Upper lobe of right lung (tissue), 1 donor: Measurements from ENCODE around the gene AGR2. TPM values are rescaled to one million over a fixed set of nuclear protein-coding genes. Genes with fewer than 3 reads are reported as not detected.

Experiments
- ATAC-seq: fragments of 200-7000 bp; cut with Tn5 transposase; one replicate; pipeline ENCODE4 v1.9.1; 2020; ENCODE audit warnings: mild to moderate bottlenecking, moderate library complexity
- DNase-seq: peaks from one replicate; pipeline ENCODE4 v3.0.0-alpha.2; 2020
- H3K27ac ChIP-seq: fragments of 200-600 bp; one replicate; pipeline ENCODE4 v1.8.0; 2022
- H3K27me3 ChIP-seq: fragments of 200-600 bp; one replicate; pipeline ENCODE4 v1.8.0; 2022; ENCODE audit warnings: mild to moderate bottlenecking
- H3K36me3 ChIP-seq: fragments of 200-600 bp; one replicate; pipeline ENCODE4 v1.8.0; 2022
- H3K4me1 ChIP-seq: fragments of 200-600 bp; one replicate; pipeline ENCODE4 v1.8.0; 2022
- H3K4me3 ChIP-seq: fragments of 200-600 bp; one replicate; pipeline ENCODE4 v1.8.0; 2022; ENCODE audit warnings: mild to moderate bottlenecking
- H3K9me3 ChIP-seq: fragments of 200-600 bp; one replicate; pipeline ENCODE4 v1.8.0; 2022
- CTCF ChIP-seq: fragments of 200-600 bp; IDR thresholded peaks from one replicate; pipeline ENCODE4 v1.8.0; 2022; ENCODE audit warnings: antibody characterized with exemption
- intact Hi-C: fragments of 100-400 bp; cut with DNase I; formaldehyde crosslinking; loops from one replicate; pipeline ENCODE4 v1.11.0; 2022
- total RNA-seq: library from RNA; stranded (reverse); fragmentation: NEBNext Ultra II Directional; extraction: Animal tissue kit (Norgen Biotek cat#: 25700); gene quantifications from one replicate; pipeline ENCODE4 v1.2.1, GENCODE V29; 2021
- donor health status: DM: no; HTN: yes; CAD: no; lungs with severe emphysema.

The AGR2 gene
- total RNA-seq, 1 donor from 2014 or later: 66.3 TPM

GRCh38 chr7:16818732-16819131 is 13.9 kb upstream of the AGR2 start:
- Histone ChIP-seq H3K4me1 (no peaks in the 10 kb centered on the region), H3K4me3 (no peak overlapping the region), H3K27ac (no peak overlapping the region), H3K9me3 (no peaks in the 10 kb centered on the region), H3K27me3 (no peaks in the 10 kb centered on the region), H3K36me3 (no peaks in the 10 kb centered on the region)
- intact Hi-C loops: no loop called here
- TF ChIP-seq CTCF: no peak
- ATAC-seq: no peak
- no peak for DNase-seq

DNA sequence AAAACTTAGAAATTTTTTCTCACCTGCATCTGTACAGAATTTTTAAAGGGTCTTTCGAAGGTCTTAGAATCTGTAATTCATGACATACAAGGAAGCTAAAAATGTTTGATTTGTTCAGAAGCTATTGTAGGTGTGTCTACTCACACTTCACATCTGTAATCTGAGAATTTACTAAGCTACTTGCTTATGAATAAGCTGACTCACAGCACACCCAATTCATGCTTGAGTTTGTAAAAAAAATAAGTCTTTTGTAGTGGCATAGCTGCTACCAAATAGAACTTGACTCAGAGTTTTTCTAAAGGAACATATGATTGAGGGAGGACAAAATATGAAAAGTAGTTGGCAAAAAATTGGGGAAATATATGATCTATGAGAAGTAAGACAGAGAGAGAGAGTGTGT is 12.7 kb upstream of the AGR2 start:
- ATAC-seq (no peak), DNase-seq (no peak)
- intact Hi-C loops: no loop called here
- no peak overlapping the region for H3K27ac ChIP-seq
- no peaks in the 10 kb centered on the region for H3K4me1 ChIP-seq
- TF ChIP-seq CTCF: no peak
- H3K27me3 ChIP-seq: no peaks in the 10 kb centered on the region
- no peaks in the 10 kb centered on the region for H3K9me3 ChIP-seq
- H3K4me3 ChIP-seq: no peak overlapping the region
- H3K36me3 ChIP-seq: no peaks in the 10 kb centered on the region

DNA sequence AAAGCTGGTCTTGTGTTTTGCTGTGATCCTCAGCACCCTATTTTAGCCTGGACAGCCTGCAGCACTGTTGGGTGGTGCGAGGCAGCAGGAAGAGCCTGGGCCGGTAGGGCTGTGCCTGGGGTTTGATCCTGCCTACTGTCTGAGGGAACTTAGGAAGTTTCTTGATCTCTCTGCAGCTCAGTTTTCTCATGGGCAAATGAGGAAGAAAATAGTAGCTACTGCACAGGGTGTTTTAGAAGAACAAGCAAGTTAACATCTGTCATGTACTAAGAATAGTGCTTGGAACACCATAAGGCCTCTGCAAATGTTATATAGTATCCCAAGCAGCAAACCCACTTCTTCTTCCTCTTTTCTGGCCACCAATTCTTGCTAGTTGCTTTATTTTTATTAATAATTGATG is 12.0 kb upstream of the AGR2 start:
- Histone ChIP-seq H3K4me3 (no peak overlapping the region), H3K9me3 (no peaks in the 10 kb centered on the region), H3K36me3 (no peaks in the 10 kb centered on the region), H3K27ac (no peak overlapping the region), H3K4me1 (no peaks in the 10 kb centered on the region), H3K27me3 (no peaks in the 10 kb centered on the region)
- intact Hi-C loops: no loop called here
- DNase-seq (no peak), ATAC-seq (peak; percentile 37)
- TF ChIP-seq CTCF: no peak

- Histone ChIP-seq H3K27ac (no peak overlapping the region), H3K4me3 (no peak overlapping the region), H3K27me3 (no peaks in the 10 kb centered on the region), H3K36me3 (no peaks in the 10 kb centered on the region), H3K4me1 (no peaks in the 10 kb centered on the region), H3K9me3 (no peaks in the 10 kb centered on the region)
- DNase-seq: no peak
- no peak for ATAC-seq
- intact Hi-C loops: no loop called here
- TF ChIP-seq CTCF: no peak
These were observed 10.2 kb upstream of the AGR2 start for GRCh38 chr7:16815001-16815400.

GRCh38 chr7:16813232-16813616 is 8.4 kb upstream of the AGR2 start:
- TF ChIP-seq CTCF: no peak
- H3K4me3 ChIP-seq: no peak overlapping the region
- ATAC-seq: peak; percentile 59
- H3K9me3 ChIP-seq: no peaks in the 10 kb centered on the region
- H3K27me3 ChIP-seq: no peaks in the 10 kb centered on the region
- H3K4me1 ChIP-seq: no peaks in the 10 kb centered on the region
- H3K27ac ChIP-seq: no peak overlapping the region
- H3K36me3 ChIP-seq: no peaks in the 10 kb centered on the region
- intact Hi-C loops: no loop called here
- DNase-seq: no peak

DNA sequence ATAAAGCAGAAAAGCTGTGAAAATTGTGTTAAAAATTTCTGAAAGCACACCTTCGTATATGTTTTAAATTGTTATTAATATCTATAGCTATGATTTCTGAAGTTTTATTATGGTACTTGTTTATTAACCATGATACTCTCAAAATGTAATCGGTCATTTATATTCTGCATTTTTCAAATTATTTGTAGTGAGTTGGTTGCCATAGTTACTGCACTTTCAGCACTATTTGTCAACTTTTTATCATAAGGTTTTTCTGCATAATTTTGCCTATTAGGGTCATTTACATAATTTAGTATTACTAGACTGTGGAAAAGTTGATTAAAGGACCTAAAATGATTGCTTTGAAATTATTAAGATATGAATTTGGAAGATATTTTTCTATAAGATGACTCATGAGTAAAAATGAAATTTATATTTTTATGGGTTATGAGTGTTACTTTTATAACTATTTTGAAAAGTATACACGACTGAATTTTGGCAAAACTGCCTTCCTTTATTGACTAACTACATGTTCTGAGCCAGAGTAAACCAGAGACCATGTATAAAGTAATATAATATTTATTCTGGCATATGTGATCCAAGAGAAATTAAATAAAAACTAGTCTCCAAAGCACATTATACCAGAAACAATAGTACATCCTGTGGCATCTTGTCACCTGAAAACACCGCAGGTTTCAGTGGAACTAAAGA is 7.9 kb upstream of the AGR2 start:
- intact Hi-C loops: no loop called here
- H3K27ac ChIP-seq: no peak overlapping the region

More for the DNA sequence above, 7.9 kb upstream of the AGR2 start:
- DNase-seq: no peak
- Histone ChIP-seq H3K4me3 (no peak overlapping the region), H3K9me3 (no peaks in the 10 kb centered on the region), H3K4me1 (no peaks in the 10 kb centered on the region), H3K27me3 (no peaks in the 10 kb centered on the region), H3K36me3 (no peaks in the 10 kb centered on the region)
- ATAC-seq: no peak
- no peak for TF ChIP-seq CTCF
